Posterior cingulate gyrus (tissue), 11 donors: Measurements from ENCODE around the gene SPEF2.

Experiments
- DNase-seq, 10 donors: peaks; one replicate each; pipeline versions ENCODE4 v3.0.0 to v3.0.0-alpha.2; 2020 to 2021; ENCODE audit warnings: mixed read lengths in 3 of 10
- intact Hi-C: fragments of 100-400 bp; cut with DNase I; formaldehyde crosslinking; loops from one replicate; pipeline ENCODE4 v1.15.1; 2023

Gene SPEF2

GRCh38 chr5:35773967-35774366, 156.3 kb downstream of the SPEF2 start:
- DNase-seq, result no peak
- intact Hi-C loops, result no loop called here

GRCh38 chr5:35776757-35777156, 159.1 kb downstream of the SPEF2 start:
- no peak for DNase-seq
- intact Hi-C loops, result loop anchor here (2.0 kb wide), 1 partner anchor 148 kb away; no protein-coding TSS in a partner anchor

- DNase-seq, result peak in 6 of 10 donors; percentile 17 to 73 (median 48)
- intact Hi-C loops, result loop anchor here (2.0 kb wide), 1 partner anchor 147 kb away; no protein-coding TSS in a partner anchor
Measured at GRCh38 chr5:35777358-35778087, 159.9 kb downstream of the SPEF2 start.

GRCh38 chr5:35778259-35778769, 160.7 kb downstream of the SPEF2 start:
- DNase-seq, result no peak
- intact Hi-C loops, result no loop called here

- intact Hi-C loops, result no loop called here
- DNase-seq, result no peak
Measured at GRCh38 chr5:35780236-35780635, 162.6 kb downstream of the SPEF2 start.

DNA sequence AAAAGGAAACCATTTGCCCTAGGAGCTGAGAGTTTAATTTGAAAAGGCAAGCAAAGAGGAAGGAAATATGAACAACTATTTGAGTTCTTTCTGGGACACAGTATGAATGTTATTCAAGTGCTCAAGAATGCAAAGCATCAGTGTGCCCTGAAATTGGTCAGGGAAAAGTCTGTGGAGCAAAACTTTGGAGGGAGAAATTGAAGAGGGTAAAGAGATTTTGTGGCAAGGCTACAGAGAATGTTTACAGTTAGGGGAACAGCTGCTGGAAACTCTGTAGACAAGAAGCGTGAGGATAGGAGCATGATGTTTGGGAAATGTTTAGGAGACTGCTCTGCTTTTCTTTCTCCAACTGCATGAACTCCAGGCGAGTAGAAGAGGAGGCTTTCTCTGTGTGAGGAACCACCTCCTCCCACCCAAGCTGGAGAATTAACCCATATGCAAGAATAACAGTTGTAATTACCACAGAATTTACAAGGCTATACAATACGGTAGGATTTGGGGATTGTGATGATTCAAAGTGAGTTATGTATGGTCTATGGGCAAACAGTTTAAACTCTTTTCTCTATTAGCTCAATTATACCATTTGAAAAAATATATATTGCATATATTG, 163.6 kb downstream of the SPEF2 start:
- intact Hi-C loops, result no loop called here
- no peak for DNase-seq

DNA sequence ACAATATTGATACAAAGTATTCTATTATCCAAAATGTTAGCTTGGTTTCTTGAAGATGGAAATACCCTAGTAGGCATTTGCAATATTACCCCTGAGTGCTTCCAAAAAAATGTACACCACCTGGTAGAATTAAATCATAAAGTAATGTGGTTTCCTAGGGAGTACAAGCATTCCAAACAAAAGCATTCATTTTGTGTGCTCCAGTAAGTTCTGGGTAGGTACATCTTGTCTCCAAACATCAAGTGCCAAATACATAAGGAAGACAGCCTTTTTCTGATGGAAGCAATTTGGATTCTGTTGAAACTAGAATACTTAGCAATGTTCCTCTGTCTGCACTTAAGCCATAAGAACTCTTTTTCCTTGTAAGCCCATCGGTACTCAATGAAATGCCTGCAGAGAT, 165.9 kb downstream of the SPEF2 start:
- no peak for DNase-seq
- intact Hi-C loops, result no loop called here

DNA sequence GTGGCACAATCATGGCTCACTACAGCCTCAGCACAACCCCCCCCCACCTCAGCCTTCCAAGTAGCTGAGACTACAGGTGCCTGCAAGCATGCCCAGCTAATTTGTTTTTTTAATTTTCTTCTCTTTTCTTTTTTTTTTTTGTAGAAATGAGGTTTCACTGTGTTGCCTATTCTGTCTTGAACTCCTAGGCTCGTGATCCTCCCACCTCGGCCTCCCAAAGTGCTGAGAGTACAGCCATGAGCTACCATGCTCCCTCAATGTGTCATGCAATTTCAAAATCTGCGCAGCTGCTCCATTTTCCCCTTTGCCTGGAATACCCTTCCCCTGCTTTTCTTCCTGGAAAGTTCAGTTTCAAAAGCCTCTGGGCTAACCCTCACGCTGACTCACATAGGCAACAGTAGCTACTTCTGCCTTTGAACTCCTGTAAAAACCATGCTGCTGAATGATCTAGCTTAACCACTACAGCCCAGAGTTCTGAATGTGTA, 168.0 kb downstream of the SPEF2 start:
- no peak for DNase-seq

DNA sequence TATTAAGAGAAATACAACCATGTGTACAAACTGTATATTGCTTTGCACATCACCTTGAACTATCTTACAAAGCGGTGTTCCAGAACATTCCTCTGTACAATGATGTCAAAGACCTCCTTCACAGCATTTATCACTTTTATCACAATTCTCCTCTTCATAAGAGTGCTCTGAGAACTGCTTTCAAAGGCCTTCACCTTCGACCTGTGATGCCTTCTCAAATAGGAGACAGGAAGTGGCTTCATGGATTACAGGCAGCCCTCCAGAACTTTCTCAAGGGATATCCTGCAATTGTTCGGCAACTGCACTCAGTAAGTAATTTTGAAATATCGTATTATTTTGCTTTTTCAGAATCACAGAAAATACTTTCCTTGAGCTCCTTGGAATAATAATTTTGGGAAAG, 171.1 kb downstream of the SPEF2 start:
- intact Hi-C loops, result no loop called here
- no peak for DNase-seq

More for the DNA sequence above, 168.0 kb downstream of the SPEF2 start:
- intact Hi-C loops, result no loop called here

- intact Hi-C loops, result no loop called here
- no peak for DNase-seq
Measured at GRCh38 chr5:35789732-35790456, 172.2 kb downstream of the SPEF2 start.

GRCh38 chr5:35790457-35790822, 172.8 kb downstream of the SPEF2 start:
- intact Hi-C loops, result no loop called here
- no peak for DNase-seq

- intact Hi-C loops, result no loop called here
- DNase-seq, result no peak
Measured at GRCh38 chr5:35794328-35794619, 176.6 kb downstream of the SPEF2 start.

DNA sequence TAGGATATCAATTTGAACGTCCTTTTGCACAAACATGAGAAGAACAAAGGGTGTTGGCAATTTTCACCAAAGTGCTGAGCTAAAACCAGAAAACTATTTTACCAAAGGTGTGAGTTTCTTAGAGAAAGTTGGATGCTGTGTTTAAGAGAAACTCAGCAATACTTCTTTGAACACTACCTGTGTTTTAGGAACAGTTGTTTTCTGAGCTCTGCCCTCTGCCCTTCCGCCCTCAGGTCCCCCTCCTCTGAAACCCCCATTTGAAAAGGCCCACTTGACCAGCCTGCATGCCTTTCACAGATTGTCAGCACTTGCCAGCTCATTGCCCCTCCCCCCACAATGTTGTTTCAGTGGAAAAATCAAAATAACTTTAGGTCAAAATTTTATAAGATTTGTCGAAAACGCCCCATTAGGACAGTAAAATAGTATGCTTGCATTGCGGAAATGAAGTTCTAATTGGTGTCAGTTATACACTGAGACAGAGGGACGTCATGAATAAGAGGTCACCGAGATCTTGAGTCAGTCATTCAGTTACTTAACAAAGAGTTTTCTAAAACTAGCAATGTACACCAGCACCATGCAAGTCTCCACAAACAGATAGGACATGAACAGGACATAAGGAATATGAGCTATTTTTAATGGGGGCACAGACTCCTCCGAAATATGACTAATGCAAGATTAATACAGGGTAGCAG, 177.2 kb downstream of the SPEF2 start:
- DNase-seq, result no peak
- intact Hi-C loops, result no loop called here

GRCh38 chr5:35799181-35799580, 181.5 kb downstream of the SPEF2 start:
- DNase-seq, result no peak
- intact Hi-C loops, result no loop called here

GRCh38 chr5:35799753-35800152, 182.1 kb downstream of the SPEF2 start:
- intact Hi-C loops, result no loop called here
- no peak for DNase-seq

DNA sequence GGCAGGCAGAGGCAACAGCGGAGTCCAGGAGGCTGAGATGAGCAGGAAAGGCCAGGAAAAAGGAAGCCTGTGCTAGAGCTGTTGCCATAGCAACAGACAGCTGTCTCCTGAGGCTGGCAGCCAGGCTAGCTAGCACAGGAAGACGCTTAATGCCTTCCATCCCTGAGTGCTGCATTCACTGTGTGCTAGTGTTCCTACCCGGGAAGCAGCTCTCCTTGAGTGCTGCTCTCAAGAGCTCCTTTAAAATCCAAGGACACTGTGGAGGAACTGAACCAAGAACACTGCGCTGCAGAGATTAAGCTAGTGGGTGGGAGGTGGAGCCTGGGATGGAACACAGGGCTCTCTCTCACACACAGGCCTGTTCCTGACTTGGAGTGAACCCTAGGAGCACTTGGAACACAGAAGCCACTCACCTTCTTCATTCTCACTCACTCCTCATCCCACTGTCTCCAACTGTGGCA, 185.6 kb downstream of the SPEF2 start:
- DNase-seq, result peak; percentile 61 to 96 (median 74)
- intact Hi-C loops, result no loop called here

DNA sequence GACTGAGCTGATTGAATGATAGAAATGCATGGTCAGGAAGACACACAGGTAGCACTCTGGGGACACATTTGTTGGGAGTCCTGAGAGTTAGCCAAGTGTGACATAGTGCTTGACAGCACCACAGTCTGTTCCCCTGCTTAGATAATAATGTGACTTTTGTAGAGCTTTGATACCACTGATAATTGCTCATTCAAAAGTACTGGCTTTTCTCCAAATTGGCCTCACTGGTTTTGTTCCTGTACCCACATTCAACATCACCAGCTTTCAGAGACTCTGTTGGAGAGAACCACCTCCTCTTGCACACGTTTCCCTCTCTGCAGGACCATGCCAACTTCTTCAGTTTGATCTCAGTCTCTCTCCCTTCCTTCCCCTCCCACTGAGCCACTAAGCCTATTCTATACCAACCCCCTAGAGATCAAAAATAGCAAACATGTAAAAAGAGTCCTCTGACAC, 186.6 kb downstream of the SPEF2 start:
- intact Hi-C loops, result no loop called here
- peak in 1 of 10 donors; percentile 14 for DNase-seq

DNA sequence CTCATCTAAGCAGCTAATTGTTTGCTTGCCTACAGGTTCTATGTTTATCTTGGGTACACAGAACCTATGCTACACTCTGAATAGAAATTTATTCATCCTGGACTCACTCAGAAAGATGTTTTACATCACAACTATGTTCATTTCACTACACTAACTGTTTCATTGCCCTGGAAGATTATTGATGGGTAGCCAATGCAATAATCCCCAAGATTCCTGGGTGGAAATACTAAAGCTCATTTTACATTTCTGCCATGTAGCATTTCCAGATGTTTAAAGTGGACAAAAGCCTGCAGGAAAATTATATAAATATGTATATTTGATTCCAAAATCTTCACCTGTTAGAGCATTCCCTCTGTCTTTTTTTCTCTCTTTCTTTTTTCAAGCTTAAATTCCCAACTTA, 187.2 kb downstream of the SPEF2 start:
- intact Hi-C loops, result no loop called here
- no peak for DNase-seq

DNA sequence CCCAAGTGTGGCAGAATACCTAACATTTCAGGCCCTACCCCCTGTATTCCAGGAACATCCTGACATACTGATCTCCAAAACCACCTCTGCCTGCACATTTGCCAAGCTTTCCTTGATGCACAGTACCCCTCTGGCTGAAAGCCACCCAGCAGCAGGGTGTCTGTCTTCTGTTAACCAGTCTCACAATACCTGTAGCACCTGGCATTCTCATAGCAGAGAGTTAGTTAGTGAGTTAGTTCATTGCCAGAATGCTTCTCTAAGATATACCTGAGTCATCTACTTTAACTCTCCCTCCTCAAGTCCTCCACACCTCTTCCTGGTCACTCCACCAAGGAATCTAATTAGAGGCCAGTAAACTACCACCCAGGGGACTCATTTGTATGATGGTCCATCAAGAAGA, 192.9 kb downstream of the SPEF2 start:
- intact Hi-C loops, result no loop called here
- DNase-seq, result peak in 1 of 10 donors; percentile 32

DNA sequence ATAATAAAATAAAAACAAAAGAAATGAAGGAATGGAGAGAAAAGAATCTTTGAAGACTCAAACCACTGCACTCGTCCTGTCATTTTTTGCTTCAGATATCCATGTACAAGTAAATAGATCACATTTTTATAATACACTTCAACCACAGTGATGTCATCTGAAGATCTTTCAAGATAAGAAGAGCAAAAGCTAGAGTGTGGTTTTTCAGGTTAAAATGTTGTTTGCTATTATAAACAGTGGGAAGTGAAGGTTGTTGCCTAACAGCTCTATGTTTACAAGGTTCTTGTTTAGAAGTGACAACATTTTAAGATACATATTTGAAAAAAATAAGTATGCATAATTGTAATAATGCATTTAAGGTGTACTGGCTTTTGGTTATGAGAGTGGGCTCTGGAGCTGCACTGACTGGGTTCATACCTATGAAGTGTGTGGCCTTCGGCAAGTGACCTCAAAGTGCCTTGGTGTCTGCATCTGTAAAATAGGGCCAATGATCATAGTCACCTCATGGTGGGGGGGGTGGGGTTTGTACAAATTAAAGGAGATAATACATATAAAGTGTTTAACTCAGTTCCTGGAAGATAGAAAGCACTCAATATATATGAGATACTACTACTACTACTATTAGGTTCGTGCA, 193.6 kb downstream of the SPEF2 start:
- intact Hi-C loops, result no loop called here

More for the DNA sequence above, 193.6 kb downstream of the SPEF2 start:
- no peak for DNase-seq
